ENCODE results near the gene TMEM86B.

The TMEM86B gene

GRCh38 chr19:55232986-55233385 is 4.4 kb upstream of the TMEM86B start (continued):
- TF ChIP-seq TSHZ2 (CRISPR knock-in tag; IDR thresholded peaks at IDR 0.05) (no peak), BACH2 (CRISPR knock-in tag; IDR thresholded peaks at IDR 0.05; ENCODE audit: borderline replicate concordance) (no peak)

- TF ChIP-seq TOX (CRISPR knock-in tag; IDR thresholded peaks at IDR 0.05; ENCODE audit: borderline replicate concordance) (no peak), ISL1 (CRISPR knock-in tag; IDR thresholded peaks at IDR 0.05) (no peak), GLIS3 (CRISPR knock-in tag; IDR thresholded peaks at IDR 0.05) (no peak)
- ATAC-seq, result no peak
Observed at GRCh38 chr19:55232286-55232602, 3.7 kb upstream of the TMEM86B start.

GRCh38 chr19:55231391-55232285 is 3.1 kb upstream of the TMEM86B start:
- no peak for TF ChIP-seq ESRRG (CRISPR knock-in tag; IDR thresholded peaks at IDR 0.05)
- TF ChIP-seq CSRNP3 (CRISPR knock-in tag; IDR thresholded peaks at IDR 0.05), result no peak
- TF ChIP-seq ZFP30 (CRISPR knock-in tag; IDR thresholded peaks at IDR 0.05), result no peak
- TF ChIP-seq ISL1 (CRISPR knock-in tag; IDR thresholded peaks at IDR 0.05), result no peak
- no peak for TF ChIP-seq OSR1 (CRISPR knock-in tag; IDR thresholded peaks at IDR 0.05)
- no peak for TF ChIP-seq ZC3H10 (CRISPR knock-in tag; IDR thresholded peaks at IDR 0.05)
- TF ChIP-seq PATZ1 (CRISPR knock-in tag; IDR thresholded peaks at IDR 0.05; ENCODE audit: borderline replicate concordance), result no peak
- no peak for TF ChIP-seq CSDC2 (CRISPR knock-in tag; IDR thresholded peaks at IDR 0.05)
- TF ChIP-seq BACH2 (CRISPR knock-in tag; IDR thresholded peaks at IDR 0.05; ENCODE audit: borderline replicate concordance), result no peak
- no peak for TF ChIP-seq CREB5 (CRISPR knock-in tag; IDR thresholded peaks at IDR 0.05; ENCODE audit: low read depth)
- TF ChIP-seq ZNF565 (CRISPR knock-in tag; conservative IDR thresholded peaks at IDR 0.05; ENCODE audit: low read depth), result no peak
- TF ChIP-seq ZNF70 (CRISPR knock-in tag; IDR thresholded peaks at IDR 0.05), result no peak
- TF ChIP-seq ARNTL (CRISPR knock-in tag; IDR thresholded peaks at IDR 0.05; ENCODE audit: borderline replicate concordance, low read depth), result no peak
- no peak for TF ChIP-seq ZFP3 (CRISPR knock-in tag; IDR thresholded peaks at IDR 0.05)
- no peak for TF ChIP-seq POU6F1 (CRISPR knock-in tag; IDR thresholded peaks at IDR 0.05; ENCODE audit: borderline replicate concordance, low read depth)
- ATAC-seq, result no peak

GRCh38 chr19:55230780-55231179 is 2.2 kb upstream of the TMEM86B start:
- ATAC-seq, result no peak
- no peak for TF ChIP-seq SNAI2 (CRISPR knock-in tag; IDR thresholded peaks at IDR 0.05)
- TF ChIP-seq POU6F1 (CRISPR knock-in tag; IDR thresholded peaks at IDR 0.05; ENCODE audit: borderline replicate concordance, low read depth), result no peak
- no peak for TF ChIP-seq OSR1 (CRISPR knock-in tag; IDR thresholded peaks at IDR 0.05)
- TF ChIP-seq GLIS3 (CRISPR knock-in tag; IDR thresholded peaks at IDR 0.05), result no peak
- TF ChIP-seq TSHZ2 (CRISPR knock-in tag; IDR thresholded peaks at IDR 0.05), result no peak
- no peak for TF ChIP-seq ARNTL (CRISPR knock-in tag; IDR thresholded peaks at IDR 0.05; ENCODE audit: borderline replicate concordance, low read depth)
- no peak for TF ChIP-seq TCF4 (CRISPR knock-in tag; IDR thresholded peaks at IDR 0.05; ENCODE audit: borderline replicate concordance)
